SK-N-SH treated with all-trans-retinoic acid at 6 μM for 48 hours (cell line): ENCODE results near the gene CTIF.

Experiments
- ARNTL ChIP-seq: fragments of 450-650 bp; formaldehyde crosslinking; IDR thresholded peaks from 2 replicates; pipeline ENCODE4 v1.5.0; 2020; ENCODE audit warnings: low read depth, mild to moderate bottlenecking, moderate library complexity, borderline replicate concordance
- CREB5 ChIP-seq: fragments of 250-450 bp; sonication (Bioruptor Pico); IDR thresholded peaks from 2 replicates; pipeline ENCODE4 v1.5.1; 2020; ENCODE audit warnings: low read depth, mild to moderate bottlenecking, moderate library complexity
- ISL1 ChIP-seq: fragments of 250-450 bp; sonication (Bioruptor Pico); IDR thresholded peaks from 2 replicates; pipeline ENCODE4 v2.1.2; 2022; ENCODE audit warnings: mild to moderate bottlenecking, moderate library complexity
- TOX ChIP-seq: fragments of 250-450 bp; sonication (Bioruptor Pico); IDR thresholded peaks from 2 replicates; pipeline ENCODE4 v1.8.0; 2021; ENCODE audit warnings: mild to moderate bottlenecking, moderate library complexity, borderline replicate concordance

DNA sequence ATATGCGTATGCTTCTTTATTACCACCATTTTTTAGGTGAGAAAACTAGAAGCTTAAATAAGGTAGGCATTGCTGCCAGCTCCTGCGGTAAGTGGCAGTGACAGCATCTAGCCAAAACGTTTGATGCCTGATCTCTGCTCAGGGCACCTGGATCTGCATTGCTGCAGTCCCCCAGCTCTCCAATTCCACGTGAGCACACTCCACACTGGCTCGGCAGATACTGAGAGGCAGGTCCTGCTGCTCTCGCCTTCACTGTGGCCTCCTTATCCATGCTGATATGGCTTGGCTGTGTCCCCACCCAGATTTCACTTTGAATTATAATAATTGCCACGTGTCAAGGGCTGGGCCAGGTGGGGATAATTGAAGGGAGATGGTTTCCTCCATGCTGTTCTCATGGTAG lies 160.9 kb downstream of the CTIF start:
- no peak for TF ChIP-seq ARNTL
- TF ChIP-seq TOX, result no peak
- no peak for TF ChIP-seq CREB5 (CRISPR knock-in tag)
- TF ChIP-seq ISL1 (CRISPR knock-in tag), result no peak
